Measurements from ENCODE around the gene MYO15A. TPM values are rescaled to one million over a fixed set of nuclear protein-coding genes. Genes with fewer than 3 reads are reported as not detected.

Gene MYO15A, protein sequence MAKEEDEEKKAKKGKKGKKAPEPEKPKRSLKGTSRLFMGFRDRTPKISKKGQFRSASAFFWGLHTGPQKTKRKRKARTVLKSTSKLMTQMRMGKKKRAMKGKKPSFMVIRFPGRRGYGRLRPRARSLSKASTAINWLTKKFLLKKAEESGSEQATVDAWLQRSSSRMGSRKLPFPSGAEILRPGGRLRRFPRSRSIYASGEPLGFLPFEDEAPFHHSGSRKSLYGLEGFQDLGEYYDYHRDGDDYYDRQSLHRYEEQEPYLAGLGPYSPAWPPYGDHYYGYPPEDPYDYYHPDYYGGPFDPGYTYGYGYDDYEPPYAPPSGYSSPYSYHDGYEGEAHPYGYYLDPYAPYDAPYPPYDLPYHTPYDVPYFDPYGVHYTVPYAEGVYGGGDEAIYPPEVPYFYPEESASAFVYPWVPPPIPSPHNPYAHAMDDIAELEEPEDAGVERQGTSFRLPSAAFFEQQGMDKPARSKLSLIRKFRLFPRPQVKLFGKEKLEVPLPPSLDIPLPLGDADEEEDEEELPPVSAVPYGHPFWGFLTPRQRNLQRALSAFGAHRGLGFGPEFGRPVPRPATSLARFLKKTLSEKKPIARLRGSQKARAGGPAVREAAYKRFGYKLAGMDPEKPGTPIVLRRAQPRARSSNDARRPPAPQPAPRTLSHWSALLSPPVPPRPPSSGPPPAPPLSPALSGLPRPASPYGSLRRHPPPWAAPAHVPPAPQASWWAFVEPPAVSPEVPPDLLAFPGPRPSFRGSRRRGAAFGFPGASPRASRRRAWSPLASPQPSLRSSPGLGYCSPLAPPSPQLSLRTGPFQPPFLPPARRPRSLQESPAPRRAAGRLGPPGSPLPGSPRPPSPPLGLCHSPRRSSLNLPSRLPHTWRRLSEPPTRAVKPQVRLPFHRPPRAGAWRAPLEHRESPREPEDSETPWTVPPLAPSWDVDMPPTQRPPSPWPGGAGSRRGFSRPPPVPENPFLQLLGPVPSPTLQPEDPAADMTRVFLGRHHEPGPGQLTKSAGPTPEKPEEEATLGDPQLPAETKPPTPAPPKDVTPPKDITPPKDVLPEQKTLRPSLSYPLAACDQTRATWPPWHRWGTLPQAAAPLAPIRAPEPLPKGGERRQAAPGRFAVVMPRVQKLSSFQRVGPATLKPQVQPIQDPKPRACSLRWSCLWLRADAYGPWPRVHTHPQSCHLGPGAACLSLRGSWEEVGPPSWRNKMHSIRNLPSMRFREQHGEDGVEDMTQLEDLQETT (N-terminal part only)
- total RNA-seq (ENCODE audit: low replicate concordance), result 0.53 and 1.6 TPM in 2 replicates

DNA sequence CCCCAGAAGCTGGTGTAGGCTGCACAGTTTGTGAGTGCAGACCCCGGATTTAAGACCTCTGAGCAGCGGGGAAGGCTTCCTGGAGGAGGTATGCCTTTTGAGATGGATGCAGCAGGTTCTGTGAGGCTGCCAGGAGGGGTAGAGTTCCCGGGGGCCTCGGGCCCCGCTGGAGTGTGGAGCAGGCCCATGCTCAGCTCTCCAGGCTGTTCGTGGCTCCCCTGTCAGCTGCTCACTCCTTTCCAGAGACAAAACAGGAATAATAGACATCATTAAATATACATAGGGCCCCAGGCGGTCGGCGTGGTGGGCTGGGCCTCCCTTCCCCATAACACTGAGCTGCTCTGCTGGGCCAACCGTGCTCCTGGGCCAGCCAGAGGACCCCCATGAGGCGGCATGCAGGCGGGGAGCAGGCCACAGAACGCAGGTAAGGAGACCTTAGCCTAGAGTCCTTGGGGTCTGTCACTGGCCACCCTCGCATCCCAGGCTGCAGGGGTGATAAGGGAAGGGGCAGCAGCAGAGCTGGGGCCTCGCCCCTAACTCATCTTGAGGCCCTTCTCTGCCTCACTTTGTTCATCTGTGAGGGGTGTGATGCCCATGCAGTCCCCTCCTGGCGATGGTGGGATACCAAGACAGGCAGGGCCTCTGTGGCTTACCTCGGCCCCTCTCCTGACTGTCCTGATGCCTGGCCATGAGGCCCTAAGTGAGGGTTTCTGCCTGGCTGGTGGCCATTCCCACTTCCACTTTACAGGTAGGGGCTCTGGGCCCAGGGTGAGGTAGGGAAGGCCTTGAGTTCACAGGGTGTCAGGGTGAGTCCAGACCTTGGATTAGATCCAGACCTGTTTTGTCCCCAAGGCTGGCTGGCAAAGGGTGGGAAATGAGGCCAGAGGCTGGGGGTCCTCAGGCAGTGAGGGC is at the start of gene MYO15A:
MYO15A (plus strand) TSS at position 356 of the 912 bp plus-strand sequence. CDS start 10,045 bp downstream, outside the sequence.

DNA sequence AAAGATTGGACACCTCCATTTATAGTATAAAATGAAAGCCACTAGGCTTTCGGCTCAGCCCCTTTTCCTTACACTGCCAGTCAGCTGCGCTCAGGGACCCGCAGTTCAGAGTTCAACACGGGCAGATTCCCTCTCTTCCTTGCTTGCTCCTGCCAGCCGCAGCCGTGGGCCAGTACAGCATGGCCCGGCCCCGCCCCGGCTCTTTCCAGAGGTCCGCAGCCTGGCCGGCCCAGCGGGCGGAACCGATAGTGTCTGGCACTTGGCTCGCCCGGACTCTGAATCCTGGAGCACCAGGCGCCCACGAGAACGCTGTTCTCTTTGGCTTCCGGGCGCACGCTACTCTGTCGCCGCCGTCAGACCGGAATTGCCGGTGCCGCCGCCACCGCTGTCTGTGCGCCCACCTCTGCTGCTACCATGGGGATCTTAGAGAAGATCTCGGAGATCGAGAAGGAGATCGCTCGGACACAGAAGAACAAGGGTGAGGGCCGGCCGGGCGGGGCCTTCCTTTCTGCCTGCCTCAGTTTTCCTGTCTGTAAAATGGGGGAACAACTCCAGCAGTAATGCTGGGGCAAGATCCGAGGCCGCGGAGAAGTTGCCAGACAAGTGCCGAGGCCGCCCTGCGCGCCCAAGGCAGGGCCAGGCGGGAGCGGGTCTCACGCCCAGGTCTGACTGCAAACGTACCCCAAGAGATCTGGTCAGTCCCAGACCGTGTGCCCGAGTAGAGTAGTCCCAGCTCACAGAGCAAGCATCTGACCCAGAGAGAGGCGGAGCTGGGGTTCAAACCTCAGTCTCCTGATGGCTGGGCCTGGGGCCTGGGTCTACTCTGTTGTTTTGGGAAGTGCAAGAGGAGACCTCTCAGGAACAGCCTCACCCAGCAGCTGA is 20.7 kb upstream of the MYO15A start, which contains the start of gene DRG2:
DRG2 (plus strand) TSS at position 339 of the 882 bp plus-strand sequence; CDS start at position 415, 76 bp downstream.

DNA sequence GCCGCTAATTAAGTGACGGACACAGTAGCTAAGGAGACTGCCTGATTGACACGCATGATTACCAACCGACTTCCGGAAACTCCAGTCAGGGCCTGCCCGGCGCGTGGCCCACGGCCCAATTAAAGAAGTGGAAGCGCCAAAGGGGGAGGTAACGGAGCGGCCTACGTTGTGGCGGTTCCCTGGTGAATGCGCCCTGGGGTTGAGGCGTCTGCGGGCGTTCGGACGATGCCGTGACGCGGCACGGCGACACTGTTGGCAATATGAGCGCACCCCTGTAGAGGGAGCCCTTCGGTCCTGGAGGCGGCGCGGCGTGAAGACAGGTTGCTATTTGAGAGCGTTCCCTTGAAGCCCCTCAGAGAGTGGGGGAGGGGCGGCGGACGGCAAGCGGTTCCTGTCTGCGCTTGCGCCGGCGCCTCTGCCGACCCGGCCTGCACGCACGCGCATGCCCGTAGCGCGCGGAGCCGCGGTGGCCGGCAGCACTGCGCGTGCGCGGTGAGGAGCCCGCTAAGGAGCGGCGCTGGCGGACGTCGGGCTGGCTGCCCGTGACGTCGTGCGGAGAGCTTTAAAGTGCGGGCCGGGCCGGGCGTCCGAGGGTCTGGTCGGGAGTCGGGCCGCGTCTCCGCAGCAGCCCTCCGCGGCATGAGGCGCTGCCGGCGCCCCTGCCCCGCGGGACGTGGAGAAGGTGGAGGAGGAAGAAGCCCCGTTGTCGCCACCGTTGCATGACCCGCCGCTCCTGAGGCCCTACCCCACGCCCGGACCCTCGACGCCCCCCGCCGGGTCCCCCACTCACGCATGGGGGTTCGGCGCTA is 75.0 kb downstream of the MYO15A start, which contains the start of gene ALKBH5:
ALKBH5 (plus strand) TSS at position 495 of the 809 bp plus-strand sequence. CDS start 416 bp downstream, outside the sequence.

DNA sequence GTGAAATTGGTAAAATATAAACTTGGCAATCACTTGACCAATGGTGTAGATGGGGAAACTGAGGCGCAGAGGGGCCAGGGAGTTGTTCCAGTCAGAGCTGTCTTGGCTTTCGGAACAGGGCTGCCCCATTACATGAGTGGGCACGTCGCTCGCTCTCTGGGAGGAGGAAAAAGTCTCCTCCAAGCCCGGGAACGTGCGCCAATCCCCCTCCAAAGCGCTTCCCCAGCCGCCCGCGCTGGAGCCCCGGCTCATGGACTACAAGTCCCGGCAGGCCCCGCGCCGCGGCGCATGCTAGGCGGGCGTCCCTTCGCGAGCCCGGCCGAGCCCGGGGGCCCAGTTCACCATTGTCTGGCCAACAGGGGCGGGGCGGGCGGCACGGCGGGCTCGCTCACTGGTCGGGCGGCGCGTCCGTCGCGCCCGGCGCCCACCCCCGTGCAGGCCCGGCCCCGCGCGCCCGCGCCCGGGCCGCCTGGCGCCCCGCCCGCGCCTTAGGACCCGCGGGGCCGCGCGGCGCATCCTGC is 116.6 kb downstream of the MYO15A start, which contains the start of gene LLGL1:
LLGL1 (plus strand) TSS at position 515 of the 521 bp plus-strand sequence. CDS start 48 bp downstream, outside the sequence.

Other genes with a start within 250 kb of the MYO15A start
- 26.7 and 30.3 TPM in 2 replicates for gene TOM1L2, start 136.4 kb upstream of the MYO15A start, total RNA-seq (ENCODE audit: low replicate concordance)
- gene DRC3, start 135.9 kb upstream of the MYO15A start, total RNA-seq (ENCODE audit: low replicate concordance), result 0.83 and 3.0 TPM in 2 replicates
- gene ATPAF2, start 69.6 kb upstream of the MYO15A start, total RNA-seq (ENCODE audit: low replicate concordance), result 15.8 and 16.5 TPM in 2 replicates
- 4.2 and 8.9 TPM in 2 replicates for gene GID4, start 69.3 kb upstream of the MYO15A start, total RNA-seq (ENCODE audit: low replicate concordance)
- gene DRG2, start 20.8 kb upstream of the MYO15A start, total RNA-seq (ENCODE audit: low replicate concordance), result 31.0 and 35.0 TPM in 2 replicates
- 99.0 and 115 TPM in 2 replicates for gene ALKBH5, start 75.1 kb downstream of the MYO15A start, total RNA-seq (ENCODE audit: low replicate concordance)
- gene LLGL1, start 116.9 kb downstream of the MYO15A start, total RNA-seq (ENCODE audit: low replicate concordance), result 33.6 and 36.9 TPM in 2 replicates
- 357 and 597 TPM in 2 replicates for gene FLII, start 150.0 kb downstream of the MYO15A start, total RNA-seq (ENCODE audit: low replicate concordance)
- 12.4 and 14.9 TPM in 2 replicates for gene MIEF2, start 151.9 kb downstream of the MYO15A start, total RNA-seq (ENCODE audit: low replicate concordance)
- gene TOP3A, start 206.2 kb downstream of the MYO15A start, total RNA-seq (ENCODE audit: low replicate concordance), result 12.9 and 15.2 TPM in 2 replicates
- gene SMCR8, start 206.5 kb downstream of the MYO15A start, total RNA-seq (ENCODE audit: low replicate concordance), result 10.6 and 11.6 TPM in 2 replicates

All from smooth muscle cell of the coronary artery (primary cell).